Activated CD8-positive, alpha-beta memory T cell treated with anti-CD3 and anti-CD28 coated beads for 48 hours (primary cell): ENCODE results near the gene STAC.
"Not testable (repeated sequence)": the region's sequence is repeated elsewhere in the genome, so short reads cannot be mapped to it uniquely, and the experiment has no call there.

Source experiments
- DNase-seq, 3 experiments: peaks; one replicate each; pipeline ENCODE4 v3.0.0-alpha.2; 2020; ENCODE audit warnings: low read depth in 2 of 3, low spot score in 2 of 3

Gene STAC

GRCh38 chr3:36476286-36476942 is 96.1 kb downstream of the STAC start:
- DNase-seq: no peak

GRCh38 chr3:36477655-36478054 is 97.4 kb downstream of the STAC start:
- no peak for DNase-seq

DNA sequence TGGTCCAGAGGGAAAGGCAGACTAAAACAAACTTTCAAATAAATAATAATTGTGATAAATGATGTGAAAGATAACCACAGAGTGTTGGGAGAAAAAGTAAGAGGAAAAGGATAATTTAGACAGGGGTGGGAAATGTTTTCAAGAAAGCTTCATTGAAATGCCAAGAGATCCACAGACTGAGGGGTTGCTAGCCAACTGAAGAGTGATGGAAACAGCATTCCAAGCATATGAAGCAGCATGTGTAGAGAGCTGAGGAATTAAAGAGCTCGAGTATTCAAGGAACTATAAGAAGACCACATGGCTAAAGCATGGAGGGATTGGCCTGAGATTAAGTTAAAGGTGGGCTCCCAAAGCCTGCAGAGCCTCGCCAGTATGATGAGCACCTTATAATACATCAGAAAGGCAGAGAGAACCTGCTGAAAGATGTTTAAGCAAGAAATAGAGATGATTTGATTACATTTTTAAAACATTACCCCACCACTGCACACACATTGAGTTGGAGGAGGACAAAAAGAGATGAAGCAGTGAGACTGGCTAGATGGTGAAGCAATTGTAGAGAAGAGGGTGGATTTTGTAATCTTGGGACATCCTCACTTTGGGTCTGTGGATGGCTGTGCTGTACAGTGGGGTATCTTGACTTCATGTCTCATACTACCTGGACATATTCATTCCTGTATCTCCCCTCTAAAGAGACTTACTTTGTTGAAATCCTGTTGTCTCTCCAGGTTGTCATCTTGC is 100.8 kb downstream of the STAC start:
- DNase-seq: no peak

- DNase-seq: no peak
Observed at GRCh38 chr3:36482256-36482655, 102.0 kb downstream of the STAC start.

GRCh38 chr3:36482880-36483279 is 102.6 kb downstream of the STAC start:
- no peak for DNase-seq

DNA sequence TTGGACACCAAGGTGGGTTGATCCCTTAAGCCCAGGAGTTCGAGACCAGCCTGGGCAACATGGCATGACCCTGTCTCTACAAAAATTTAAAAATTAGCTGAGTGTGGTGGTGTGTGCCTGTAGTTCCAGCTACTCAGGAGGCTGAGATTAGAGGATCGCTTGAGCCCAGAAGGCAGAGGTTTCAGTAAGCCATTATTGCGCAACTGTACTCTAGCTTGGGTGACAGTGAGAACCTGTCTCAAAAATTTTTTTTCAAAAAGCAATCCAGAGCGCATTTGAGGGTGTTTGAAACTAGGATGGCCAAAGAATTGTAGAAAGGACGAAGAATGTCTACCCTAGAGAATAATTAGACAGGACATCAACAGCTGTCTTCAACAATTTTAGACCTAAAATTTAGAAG is 103.4 kb downstream of the STAC start:
- DNase-seq: no peak

- DNase-seq: no peak
Observed at GRCh38 chr3:36484386-36484785, 104.1 kb downstream of the STAC start.

GRCh38 chr3:36486009-36486795 is 105.9 kb downstream of the STAC start:
- DNase-seq: no peak

GRCh38 chr3:36487616-36488015 is 107.3 kb downstream of the STAC start:
- DNase-seq: no peak

- DNase-seq: no peak
Observed at GRCh38 chr3:36488077-36488789, 107.9 kb downstream of the STAC start.

DNA sequence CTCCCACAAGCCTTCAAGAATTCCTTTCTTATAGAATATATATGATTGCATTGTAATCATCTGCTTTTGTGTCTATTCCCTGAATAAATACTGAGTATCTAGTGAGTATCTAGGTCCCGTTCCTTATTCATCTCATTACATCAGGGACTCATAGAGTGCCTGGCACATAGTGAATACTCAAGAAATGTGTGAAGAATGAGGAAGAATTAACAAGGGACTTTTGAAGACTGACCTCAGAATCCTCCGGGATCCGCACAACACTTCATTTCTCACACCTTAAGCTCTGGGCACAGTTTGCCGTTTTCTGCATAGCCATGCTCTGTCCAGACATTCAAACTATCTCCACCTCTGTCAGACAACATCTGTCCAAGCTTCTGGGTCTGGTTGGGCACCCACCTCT is 108.8 kb downstream of the STAC start:
- no peak for DNase-seq

DNA sequence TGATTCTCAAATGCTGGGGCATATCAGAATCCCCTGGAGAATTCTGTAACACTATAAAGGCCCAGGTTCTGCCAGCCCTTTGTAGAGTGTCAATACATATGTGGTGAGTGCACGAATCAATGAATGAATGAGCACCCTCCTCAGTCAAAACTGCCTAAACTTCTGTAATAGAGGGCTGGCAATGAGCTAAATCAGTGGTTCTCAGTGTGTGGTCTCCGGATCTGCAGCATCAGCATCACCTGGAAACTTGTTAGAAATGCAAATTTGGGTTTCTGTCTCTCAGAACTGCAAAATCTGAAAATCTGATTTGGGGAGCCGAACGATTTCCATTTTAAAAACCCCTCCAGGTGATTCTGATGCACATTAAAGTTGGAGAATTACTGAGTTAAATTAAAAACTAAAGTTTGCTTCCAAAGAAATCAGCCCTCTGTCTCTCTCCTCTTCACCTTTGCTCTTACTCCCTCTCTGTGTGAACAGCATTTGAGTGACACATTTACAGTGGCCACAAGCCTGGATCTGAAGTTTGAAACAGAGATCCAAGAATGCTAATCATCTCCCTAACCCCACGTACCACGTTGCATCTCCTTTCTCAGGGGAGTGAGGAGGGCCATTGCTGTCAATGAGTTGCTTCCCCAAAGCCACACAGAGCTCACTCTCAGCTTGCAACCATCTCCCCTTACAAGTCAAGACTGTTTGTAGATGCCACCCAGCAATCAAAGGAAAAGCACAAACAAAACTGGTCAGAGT is 109.5 kb downstream of the STAC start:
- no peak for DNase-seq

- DNase-seq: no peak
Observed at GRCh38 chr3:36493051-36493450, 112.7 kb downstream of the STAC start.

GRCh38 chr3:36494461-36495109 is 114.3 kb downstream of the STAC start:
- DNase-seq: no peak

DNA sequence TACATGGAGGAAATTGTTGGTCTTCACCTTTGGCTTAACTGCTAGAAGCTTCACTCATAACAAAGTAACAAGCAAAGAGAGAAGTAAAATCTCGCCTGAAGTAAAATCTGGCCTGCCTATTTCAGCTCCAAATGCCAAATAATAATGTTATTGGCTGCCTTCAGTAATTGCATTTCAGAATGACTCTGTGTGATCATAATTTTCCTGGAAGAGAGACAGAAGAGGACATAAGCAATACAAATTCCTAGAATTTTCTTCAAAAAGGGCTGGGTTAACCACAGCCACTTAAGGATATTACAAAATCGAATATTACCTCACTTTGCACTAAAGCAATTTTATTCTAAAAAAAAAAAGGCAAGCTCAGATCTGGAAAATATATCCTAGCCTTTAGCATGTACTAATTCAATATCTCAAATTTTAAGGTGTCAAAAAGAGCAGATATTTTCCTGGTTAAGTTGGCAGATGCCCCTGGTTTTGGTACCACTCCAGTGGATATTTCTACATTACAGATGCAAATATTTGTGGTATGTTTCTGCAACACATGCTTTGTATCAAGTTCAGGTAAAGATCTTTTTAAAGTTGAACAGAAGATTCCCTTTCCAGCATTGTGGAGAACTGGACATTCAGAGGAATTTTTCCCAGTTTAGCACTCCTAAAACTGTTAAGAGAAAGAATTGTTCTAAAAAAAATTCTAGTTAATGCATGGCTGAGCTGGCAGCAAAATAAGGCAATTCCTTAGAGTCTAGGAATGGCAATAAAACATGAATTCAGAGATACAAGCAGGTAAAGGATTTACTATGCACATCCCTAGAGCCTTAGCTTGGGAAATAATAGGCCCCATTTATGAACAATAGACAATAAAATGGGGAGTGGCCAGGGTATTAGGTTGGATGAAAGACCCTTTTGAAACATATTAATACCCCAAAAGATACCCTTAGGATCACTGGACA is 116.7 kb downstream of the STAC start:
- no peak for DNase-seq

GRCh38 chr3:36500053-36500452 is 119.7 kb downstream of the STAC start:
- not testable (repeated sequence) for DNase-seq

GRCh38 chr3:36501616-36502015 is 121.3 kb downstream of the STAC start:
- no peak for DNase-seq

DNA sequence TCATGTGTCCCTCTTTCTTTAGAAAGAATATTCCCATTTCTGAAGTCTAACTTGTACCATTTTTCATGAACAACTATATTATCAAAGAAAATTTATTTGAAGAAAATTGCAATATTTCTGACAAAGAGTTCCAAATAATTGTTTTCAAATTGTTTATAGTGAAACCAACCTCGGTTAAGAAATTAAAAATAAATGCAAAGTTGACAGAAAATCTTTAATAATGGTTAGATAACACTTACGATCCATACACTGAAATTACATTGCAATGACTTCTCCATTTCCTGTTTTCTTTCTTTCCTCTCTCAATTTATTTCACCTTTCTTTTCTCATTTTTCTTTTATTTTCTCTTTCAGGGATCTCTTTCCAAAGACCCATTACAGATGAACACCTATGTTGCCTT is 125.1 kb downstream of the STAC start:
- no peak for DNase-seq
